KG1 (cell line): ENCODE data around the gene MAN2B1.
A peak's percentile ranks its signal among the peaks of the same experiment; 100 is the strongest.
"Not testable (repeated sequence)": the region's sequence is repeated elsewhere in the genome, so short reads cannot be mapped to it uniquely, and the experiment has no call there.

Source experiments
- DNase-seq: peaks from one replicate; lab custom pipeline; 2025; lab: John Stamatoyannopoulos, UW

MAN2B1 gene

GRCh38 chr19:12657966-12658365 lies 8.6 kb downstream of the MAN2B1 start:
- DNase-seq: no peak

- no peak for DNase-seq
Observed at GRCh38 chr19:12656899-12657571, 9.5 kb downstream of the MAN2B1 start.

DNA sequence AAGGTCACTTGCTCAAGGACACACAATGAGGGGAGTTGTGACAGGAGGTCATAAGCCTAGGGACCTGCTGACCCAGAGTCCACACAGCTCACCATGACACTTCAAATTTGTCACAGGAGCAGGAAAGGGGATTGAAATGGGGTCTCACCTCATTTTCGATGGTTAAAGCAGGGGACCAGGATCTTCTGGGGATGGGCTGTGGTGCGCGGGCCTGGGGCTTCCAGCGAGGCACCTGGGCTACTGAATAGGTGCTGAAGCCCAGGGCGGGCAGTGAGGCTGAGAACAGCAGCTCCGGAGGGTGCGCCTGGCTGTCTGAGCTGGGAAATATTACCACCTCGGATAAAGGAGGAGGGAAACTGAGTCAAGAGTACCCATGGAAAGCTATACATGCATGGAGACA lies 11.0 kb downstream of the MAN2B1 start:
- no peak for DNase-seq

DNA sequence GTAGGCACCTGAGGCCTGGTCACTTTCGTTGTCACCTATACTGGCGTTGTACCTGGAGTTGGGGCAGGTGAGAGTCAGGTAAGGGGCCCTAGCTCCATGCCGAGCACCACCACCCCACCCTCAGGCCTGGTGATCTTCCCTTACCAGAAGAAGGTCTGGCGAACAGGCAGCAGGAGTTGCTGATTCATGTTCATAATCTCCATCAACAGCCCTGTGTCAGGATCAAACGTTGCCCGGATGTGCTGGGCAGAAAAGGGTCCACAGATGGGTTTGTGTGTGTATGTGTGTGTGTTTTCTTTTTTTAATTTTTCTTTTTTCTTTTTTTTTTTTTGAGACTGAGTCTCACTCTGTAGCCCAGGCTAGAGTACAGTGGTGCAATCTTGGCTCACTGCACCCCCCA lies 14.3 kb downstream of the MAN2B1 start:
- no peak for DNase-seq

GRCh38 chr19:12649941-12650340 lies 16.6 kb downstream of the MAN2B1 start:
- no peak for DNase-seq

- DNase-seq: no peak
Observed at GRCh38 chr19:12648088-12648487, 18.5 kb downstream of the MAN2B1 start.

DNA sequence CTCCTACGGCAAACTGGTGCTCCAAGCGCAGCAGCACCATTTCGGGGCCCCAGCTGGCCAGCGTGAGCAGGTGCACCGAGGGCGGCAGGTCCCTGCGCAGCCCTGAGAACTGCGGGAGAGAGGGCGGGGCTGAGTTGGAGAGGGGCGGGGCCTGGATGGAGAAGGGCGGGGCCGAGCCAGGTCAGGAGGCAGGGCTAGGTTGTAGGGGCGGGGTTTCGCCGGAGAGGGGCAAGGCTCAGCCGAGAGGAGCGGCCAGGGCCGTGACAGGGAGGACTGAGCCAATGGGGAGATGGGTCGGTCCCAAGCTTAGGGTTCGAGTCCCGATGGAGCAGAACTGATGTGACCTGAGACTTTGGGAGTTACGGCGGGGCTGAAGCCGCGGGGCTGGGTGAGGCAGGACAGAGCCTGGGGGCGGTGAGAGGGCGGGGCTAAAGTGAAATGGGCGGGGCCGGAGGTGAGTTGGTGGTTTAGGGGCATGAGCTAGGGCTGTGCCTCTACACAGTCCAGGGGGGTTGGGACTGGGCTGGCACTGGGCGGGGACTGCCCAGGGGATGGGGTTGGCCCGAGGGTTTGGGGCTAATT lies 19.0 kb downstream of the MAN2B1 start:
- DNase-seq: no peak

GRCh38 chr19:12647047-12647446 lies 19.5 kb downstream of the MAN2B1 start:
- DNase-seq: no peak

DNA sequence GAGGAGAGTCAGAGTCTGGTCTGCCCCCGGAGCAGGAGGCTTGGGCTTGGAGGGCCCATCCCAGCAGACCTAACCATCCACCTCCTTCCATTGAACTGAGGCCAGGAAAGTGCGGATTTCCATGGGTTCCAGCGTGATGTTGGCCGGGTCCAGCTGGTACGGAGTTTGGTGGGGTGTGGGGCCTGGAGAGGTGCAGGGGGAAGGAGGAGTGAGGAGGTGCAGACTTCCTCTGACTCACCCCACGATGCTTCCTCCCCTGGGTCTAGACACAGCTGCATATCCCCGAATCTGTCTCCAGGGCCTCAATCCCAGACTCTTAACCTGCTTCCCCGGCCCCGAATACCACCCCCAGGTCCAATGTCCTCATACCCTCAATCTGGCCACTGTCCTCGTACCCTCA lies 20.0 kb downstream of the MAN2B1 start:
- no peak for DNase-seq

- not testable (repeated sequence) for DNase-seq
Observed at GRCh38 chr19:12643716-12644115, 22.8 kb downstream of the MAN2B1 start.

GRCh38 chr19:12642506-12642905 lies 24.0 kb downstream of the MAN2B1 start:
- no peak for DNase-seq

DNA sequence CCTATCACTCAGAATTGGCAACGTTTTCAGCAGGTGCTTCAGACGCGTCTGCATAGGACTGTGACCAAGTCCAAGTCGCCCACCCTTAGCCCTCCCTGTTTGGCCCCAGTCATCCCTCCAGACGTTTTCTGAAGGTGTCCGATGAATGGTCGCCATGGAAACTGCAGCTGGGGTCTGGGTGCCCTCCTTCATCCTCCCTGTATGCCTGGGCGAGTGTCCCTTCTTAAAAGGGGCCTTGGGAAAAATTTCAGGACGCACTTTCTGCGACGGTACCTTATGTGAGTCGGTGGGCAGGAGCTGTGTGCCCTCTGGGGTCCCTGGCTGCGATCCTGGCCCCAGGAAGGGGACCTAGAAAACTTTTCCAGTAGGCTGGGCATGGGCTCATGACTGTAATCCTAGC lies 25.1 kb downstream of the MAN2B1 start:
- DNase-seq: no peak

DNA sequence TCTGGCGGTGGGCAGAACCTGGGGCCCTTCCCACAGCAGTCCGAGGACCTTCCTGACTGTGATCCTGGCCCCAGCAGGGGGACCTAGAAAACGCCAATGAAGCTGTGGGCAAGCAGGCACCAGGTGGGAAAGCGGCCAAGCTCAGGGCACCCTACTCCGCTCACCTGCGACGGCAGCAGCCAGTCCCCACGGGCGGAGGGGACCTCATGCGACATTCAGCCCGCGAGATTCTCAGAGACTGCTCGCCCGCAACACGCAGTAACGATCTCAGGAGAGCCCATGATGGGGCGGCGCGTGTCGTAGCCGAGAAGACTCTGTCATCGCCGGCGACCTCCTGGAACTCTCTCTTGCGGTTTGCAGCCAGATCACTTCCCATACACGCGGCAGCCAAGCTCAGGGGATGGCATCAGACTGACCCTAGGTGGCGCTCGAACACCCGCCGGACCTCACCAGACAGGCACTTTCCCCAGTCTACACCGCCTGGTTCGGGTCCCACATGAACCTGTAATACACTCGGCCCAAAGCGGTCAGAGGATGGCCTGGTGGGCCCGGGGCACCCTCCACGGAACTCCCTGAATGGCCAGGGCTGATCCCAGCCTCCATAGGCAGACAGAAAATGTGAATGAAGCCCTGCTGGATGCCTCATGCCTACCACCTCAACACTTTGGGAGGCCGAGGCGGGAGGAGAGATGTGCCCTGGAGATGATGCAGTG lies 26.5 kb downstream of the MAN2B1 start:
- peak; percentile 43 for DNase-seq

GRCh38 chr19:12638611-12639182 lies 27.8 kb downstream of the MAN2B1 start:
- no peak for DNase-seq

- no peak for DNase-seq
Observed at GRCh38 chr19:12636631-12637030, 29.9 kb downstream of the MAN2B1 start.

DNA sequence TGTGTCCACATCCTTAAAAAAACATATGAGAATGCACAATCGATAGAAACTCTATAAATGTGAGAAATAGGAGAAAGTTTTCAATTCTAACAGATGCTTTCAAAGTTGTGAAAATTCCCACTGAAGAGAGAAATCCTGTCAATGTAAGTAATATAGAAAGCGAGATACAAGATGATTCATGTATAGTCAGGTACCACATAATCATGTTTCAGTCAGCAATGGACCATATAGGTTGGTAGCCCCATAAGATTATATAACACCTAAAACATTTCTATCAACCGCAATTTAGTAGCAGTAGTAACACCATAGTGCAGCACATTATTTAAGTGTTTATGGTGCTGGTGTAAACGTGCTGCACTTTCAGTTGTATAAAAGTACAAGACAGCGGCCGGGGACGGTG lies 37.3 kb downstream of the MAN2B1 start:
- DNase-seq: no peak

DNA sequence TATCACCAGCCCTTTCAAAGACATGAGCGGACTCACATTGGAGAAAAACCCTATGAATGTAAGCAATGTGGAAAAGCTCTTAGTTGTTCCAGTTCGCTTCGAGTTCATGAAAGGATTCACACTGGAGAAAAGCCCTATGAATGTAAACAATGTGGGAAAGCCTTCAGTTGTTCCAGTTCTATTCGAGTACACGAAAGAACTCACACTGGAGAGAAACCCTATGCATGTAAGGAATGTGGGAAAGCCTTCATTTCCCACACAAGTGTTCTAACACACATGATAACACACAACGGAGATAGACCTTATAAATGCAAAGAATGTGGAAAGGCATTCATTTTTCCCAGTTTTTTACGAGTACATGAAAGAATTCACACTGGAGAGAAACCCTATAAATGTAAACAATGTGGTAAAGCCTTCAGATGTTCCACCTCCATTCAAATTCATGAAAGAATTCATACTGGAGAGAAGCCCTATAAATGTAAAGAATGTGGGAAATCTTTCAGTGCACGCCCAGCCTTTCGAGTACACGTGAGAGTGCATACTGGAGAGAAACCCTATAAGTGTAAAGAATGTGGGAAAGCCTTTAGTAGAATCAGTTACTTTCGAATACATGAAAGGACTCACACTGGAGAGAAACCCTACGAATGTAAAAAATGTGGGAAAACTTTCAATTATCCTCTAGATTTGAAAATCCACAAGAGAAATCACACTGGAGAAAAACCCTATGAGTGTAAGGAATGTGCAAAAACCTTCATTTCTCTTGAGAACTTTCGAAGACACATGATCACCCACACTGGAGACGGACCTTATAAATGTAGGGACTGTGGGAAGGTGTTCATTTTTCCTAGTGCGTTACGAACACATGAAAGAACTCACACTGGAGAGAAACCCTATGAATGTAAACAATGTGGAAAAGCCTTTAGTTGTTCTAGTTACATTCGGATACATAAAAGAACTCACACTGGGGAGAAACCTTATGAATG lies 38.2 kb downstream of the MAN2B1 start:
- no peak for DNase-seq

- DNase-seq: no peak
Observed at GRCh38 chr19:12626958-12627357, 39.6 kb downstream of the MAN2B1 start.

GRCh38 chr19:12623361-12624031 lies 43.0 kb downstream of the MAN2B1 start:
- no peak for DNase-seq

DNA sequence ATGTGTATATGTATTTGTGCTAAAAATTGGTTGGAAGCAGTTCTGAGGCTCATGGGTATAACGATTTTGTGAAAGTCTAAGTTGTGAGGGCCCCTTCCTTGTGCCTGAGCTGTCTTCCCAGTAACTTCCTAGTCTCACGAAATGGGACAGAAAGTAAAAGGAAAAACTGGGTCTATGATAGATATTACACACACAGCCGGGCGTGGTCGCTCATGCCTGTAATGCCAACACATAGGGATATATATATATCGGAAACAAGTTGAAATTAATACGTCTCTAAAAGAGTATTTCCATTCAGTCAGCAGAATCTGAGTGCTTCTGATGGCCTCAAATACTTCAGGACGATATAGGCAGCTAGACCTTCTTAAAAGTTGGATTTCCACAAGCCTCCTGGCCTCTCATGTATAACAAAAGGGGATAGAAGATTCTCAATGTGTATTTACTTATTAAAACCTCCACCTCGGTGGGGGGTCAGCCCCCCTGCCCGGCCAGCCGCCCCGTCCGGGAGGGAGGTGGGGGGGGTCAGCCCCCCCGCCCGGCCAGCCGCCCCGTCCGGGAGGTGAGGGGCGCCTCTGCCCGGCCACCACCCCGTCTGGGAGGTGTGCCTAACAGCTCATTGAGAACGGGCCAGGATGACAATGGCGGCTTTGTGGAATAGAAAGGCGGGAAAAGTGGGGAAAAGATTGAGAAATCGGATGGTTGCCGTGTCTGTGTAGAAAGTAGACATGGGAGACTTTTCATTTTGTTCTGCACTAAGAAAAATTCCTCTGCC lies 45.1 kb downstream of the MAN2B1 start:
- DNase-seq: not testable (repeated sequence)

DNA sequence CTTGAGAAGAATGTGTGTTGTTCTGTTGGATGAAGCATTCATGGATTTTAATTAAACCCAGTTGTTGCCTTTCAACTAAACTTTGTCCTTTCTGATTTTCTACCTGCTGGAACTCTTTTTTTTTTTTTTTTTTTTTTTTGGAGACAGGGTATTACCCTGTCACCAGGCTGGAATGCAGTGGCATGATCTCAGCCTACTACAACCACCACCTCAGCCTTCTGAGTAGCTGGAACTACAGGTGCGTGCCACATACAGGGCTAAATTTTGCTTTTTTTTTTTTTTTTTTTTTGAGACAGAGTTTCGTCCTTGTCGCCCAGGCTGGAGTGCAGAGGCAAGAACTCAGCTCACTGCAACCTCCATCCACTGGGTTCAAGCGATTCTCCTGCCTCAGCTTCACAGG lies 48.9 kb downstream of the MAN2B1 start:
- DNase-seq: no peak
